ENCODE measurements around the gene PSMB3. TPM values are rescaled to one million over a fixed set of nuclear protein-coding genes. Genes with fewer than 3 reads are reported as not detected.

PSMB3 gene
- total and polyA plus RNA-seq, 9 of the 15 experiments (the other 6 are each of a cell fraction or from before 2014, with no cell fraction given), result 460 to 2,775 (median 574) TPM

DNA sequence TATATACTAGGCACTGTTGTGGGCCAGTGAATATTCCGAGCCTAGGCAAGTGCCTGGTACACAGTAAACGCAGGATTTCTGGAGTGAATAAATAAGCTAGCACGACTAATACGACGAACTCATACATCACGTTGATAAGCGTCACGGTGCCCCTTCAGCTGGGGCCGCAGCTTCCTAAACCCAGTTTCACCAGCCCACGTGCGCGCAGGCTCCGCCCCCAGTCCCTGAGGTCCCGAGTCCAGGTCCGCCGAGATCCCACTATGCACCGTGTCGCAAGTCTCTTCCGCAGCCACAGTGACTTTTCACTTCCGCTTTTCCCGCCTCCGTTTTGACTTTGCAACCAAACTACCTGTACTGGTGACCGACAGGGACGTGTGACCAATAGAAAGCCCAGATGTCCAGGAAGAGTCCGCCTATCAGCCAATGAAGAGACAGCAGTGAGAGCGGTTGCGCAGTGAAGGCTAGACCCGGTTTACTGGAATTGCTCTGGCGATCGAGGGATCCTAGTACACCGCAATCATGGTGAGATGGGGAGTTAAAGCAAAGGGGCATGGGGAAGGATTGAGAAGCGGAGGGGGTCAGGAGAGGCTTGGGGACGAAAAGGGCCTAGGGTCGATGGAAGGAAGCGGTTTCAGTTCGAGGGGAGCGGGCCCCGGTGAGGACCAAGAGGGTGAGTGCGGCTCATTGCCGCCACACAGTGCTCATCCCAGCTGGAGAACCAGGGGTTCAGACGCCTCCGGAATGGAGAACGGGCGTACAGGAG, at the start of gene PSMB3 (continued):
- TF ChIP-seq, protein P1, sequence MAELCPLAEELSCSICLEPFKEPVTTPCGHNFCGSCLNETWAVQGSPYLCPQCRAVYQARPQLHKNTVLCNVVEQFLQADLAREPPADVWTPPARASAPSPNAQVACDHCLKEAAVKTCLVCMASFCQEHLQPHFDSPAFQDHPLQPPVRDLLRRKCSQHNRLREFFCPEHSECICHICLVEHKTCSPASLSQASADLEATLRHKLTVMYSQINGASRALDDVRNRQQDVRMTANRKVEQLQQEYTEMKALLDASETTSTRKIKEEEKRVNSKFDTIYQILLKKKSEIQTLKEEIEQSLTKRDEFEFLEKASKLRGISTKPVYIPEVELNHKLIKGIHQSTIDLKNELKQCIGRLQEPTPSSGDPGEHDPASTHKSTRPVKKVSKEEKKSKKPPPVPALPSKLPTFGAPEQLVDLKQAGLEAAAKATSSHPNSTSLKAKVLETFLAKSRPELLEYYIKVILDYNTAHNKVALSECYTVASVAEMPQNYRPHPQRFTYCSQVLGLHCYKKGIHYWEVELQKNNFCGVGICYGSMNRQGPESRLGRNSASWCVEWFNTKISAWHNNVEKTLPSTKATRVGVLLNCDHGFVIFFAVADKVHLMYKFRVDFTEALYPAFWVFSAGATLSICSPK (IDR thresholded peaks at IDR 0.05; ENCODE audit: borderline replicate concordance), result no peak
- TF ChIP-seq, protein P2, sequence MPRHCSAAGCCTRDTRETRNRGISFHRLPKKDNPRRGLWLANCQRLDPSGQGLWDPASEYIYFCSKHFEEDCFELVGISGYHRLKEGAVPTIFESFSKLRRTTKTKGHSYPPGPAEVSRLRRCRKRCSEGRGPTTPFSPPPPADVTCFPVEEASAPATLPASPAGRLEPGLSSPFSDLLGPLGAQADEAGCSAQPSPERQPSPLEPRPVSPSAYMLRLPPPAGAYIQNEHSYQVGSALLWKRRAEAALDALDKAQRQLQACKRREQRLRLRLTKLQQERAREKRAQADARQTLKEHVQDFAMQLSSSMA (CRISPR knock-in tag; IDR thresholded peaks at IDR 0.05), result no peak
- TF ChIP-seq MCM5 (IDR thresholded peaks at IDR 0.05; ENCODE audit: low read depth) (no peak), HOXB6 (CRISPR knock-in tag; IDR thresholded peaks at IDR 0.05; ENCODE audit: borderline replicate concordance) (no peak), SETDB1 (IDR thresholded peaks at IDR 0.05; ENCODE audit: low read length) (no peak), HLTF (IDR thresholded peaks at IDR 0.05) (0 out of 2 replicates have a peak, but pooled peaks have one; percentile 40), PCBP2 (IDR thresholded peaks at IDR 0.05; ENCODE audit: low read depth, low read length, poor library complexity, severe bottlenecking) (no peak), NFE2L1 (tag; IDR thresholded peaks at IDR 0.05; ENCODE audit: borderline replicate concordance, low read depth) (no peak), ZNF785 (CRISPR knock-in tag; IDR thresholded peaks at IDR 0.05) (no peak), SMARCC2 (IDR thresholded peaks at IDR 0.05; ENCODE audit: low read depth) (no peak), ZKSCAN1 (IDR thresholded peaks at IDR 0.05; ENCODE audit: low read depth, low read length) (no peak), ADNP (tag; IDR thresholded peaks at IDR 0.05) (no peak), MTA3 (IDR thresholded peaks at IDR 0.05; ENCODE audit: borderline replicate concordance) (peak; percentile 77), ZNF57 (CRISPR knock-in tag; IDR thresholded peaks at IDR 0.05) (no peak), CBFB (CRISPR knock-in tag; IDR thresholded peaks at IDR 0.05) (no peak)
- TF ChIP-seq, protein P3, sequence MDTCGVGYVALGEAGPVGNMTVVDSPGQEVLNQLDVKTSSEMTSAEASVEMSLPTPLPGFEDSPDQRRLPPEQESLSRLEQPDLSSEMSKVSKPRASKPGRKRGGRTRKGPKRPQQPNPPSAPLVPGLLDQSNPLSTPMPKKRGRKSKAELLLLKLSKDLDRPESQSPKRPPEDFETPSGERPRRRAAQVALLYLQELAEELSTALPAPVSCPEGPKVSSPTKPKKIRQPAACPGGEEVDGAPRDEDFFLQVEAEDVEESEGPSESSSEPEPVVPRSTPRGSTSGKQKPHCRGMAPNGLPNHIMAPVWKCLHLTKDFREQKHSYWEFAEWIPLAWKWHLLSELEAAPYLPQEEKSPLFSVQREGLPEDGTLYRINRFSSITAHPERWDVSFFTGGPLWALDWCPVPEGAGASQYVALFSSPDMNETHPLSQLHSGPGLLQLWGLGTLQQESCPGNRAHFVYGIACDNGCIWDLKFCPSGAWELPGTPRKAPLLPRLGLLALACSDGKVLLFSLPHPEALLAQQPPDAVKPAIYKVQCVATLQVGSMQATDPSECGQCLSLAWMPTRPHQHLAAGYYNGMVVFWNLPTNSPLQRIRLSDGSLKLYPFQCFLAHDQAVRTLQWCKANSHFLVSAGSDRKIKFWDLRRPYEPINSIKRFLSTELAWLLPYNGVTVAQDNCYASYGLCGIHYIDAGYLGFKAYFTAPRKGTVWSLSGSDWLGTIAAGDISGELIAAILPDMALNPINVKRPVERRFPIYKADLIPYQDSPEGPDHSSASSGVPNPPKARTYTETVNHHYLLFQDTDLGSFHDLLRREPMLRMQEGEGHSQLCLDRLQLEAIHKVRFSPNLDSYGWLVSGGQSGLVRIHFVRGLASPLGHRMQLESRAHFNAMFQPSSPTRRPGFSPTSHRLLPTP (IDR thresholded peaks at IDR 0.05; ENCODE audit: borderline replicate concordance, extremely low read depth, insufficient read length), result no peak
- TF ChIP-seq, protein P4, sequence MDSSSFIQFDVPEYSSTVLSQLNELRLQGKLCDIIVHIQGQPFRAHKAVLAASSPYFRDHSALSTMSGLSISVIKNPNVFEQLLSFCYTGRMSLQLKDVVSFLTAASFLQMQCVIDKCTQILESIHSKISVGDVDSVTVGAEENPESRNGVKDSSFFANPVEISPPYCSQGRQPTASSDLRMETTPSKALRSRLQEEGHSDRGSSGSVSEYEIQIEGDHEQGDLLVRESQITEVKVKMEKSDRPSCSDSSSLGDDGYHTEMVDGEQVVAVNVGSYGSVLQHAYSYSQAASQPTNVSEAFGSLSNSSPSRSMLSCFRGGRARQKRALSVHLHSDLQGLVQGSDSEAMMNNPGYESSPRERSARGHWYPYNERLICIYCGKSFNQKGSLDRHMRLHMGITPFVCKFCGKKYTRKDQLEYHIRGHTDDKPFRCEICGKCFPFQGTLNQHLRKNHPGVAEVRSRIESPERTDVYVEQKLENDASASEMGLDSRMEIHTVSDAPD (CRISPR knock-in tag; IDR thresholded peaks at IDR 0.05), result no peak
- TF ChIP-seq, protein P5, sequence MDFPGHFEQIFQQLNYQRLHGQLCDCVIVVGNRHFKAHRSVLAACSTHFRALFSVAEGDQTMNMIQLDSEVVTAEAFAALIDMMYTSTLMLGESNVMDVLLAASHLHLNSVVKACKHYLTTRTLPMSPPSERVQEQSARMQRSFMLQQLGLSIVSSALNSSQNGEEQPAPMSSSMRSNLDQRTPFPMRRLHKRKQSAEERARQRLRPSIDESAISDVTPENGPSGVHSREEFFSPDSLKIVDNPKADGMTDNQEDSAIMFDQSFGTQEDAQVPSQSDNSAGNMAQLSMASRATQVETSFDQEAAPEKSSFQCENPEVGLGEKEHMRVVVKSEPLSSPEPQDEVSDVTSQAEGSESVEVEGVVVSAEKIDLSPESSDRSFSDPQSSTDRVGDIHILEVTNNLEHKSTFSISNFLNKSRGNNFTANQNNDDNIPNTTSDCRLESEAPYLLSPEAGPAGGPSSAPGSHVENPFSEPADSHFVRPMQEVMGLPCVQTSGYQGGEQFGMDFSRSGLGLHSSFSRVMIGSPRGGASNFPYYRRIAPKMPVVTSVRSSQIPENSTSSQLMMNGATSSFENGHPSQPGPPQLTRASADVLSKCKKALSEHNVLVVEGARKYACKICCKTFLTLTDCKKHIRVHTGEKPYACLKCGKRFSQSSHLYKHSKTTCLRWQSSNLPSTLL (IDR thresholded peaks at IDR 0.05), result no peak

Data from K562 (cell line).